GM12872 (cell line): ENCODE data around the gene VPS51.

Source experiments
- TF ChIP-seq, protein P1 (sequence below): IDR thresholded peaks from 3 replicates; pipeline ENCODE4 v1.5.1; 2011; ENCODE audit warnings: low read depth, mild to moderate bottlenecking, low read length, moderate library complexity; ENCODE audit not compliant: insufficient read depth

The VPS51 gene

GRCh38 chr11:65151331-65151899 lies 55.4 kb downstream of the VPS51 start:
- TF ChIP-seq, protein P1, sequence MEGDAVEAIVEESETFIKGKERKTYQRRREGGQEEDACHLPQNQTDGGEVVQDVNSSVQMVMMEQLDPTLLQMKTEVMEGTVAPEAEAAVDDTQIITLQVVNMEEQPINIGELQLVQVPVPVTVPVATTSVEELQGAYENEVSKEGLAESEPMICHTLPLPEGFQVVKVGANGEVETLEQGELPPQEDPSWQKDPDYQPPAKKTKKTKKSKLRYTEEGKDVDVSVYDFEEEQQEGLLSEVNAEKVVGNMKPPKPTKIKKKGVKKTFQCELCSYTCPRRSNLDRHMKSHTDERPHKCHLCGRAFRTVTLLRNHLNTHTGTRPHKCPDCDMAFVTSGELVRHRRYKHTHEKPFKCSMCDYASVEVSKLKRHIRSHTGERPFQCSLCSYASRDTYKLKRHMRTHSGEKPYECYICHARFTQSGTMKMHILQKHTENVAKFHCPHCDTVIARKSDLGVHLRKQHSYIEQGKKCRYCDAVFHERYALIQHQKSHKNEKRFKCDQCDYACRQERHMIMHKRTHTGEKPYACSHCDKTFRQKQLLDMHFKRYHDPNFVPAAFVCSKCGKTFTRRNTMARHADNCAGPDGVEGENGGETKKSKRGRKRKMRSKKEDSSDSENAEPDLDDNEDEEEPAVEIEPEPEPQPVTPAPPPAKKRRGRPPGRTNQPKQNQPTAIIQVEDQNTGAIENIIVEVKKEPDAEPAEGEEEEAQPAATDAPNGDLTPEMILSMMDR = no peak

DNA sequence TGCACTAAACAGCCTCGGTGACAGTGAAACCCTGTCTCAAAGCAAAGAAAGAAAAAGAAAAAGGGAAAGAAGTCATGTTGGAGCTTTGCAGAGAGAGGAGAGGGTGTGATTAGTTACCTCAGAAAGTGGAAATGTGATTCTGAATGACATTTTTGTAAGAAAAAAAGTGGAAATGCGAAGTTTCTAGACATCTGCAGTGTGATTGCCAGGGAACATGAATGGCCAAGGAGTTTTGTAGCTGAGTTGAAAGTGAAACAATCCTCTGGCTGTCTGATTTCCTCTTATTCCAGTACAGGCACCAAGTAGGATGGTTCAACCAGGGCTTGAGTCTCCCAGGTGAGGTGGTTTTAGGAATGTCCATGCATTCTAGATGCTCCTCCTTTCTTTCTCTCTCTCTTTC lies 56.1 kb downstream of the VPS51 start:
- TF ChIP-seq, protein P1 = no peak

- TF ChIP-seq, protein P1 = no peak
These were observed 60.2 kb downstream of the VPS51 start for GRCh38 chr11:65156256-65156655.

DNA sequence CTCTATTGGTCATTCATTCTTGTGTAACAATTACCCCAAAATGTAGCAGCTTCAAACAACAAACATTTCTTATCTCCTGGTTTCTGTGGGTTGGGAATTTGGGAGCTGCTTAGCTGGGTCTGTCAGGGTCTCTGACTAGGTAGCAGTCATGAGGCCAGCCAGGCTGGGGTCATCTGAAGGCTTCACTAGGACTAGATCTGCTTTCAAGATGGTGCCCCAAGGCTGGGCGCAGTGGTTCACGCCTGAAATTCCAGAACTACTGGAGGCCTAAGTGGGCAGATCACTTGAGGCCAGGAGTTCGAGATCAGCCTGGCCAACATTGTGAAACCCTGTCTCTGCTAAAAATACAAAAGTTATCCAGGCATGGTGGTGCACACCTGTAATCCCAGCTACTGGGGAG lies 60.9 kb downstream of the VPS51 start:
- TF ChIP-seq, protein P1 = no peak

DNA sequence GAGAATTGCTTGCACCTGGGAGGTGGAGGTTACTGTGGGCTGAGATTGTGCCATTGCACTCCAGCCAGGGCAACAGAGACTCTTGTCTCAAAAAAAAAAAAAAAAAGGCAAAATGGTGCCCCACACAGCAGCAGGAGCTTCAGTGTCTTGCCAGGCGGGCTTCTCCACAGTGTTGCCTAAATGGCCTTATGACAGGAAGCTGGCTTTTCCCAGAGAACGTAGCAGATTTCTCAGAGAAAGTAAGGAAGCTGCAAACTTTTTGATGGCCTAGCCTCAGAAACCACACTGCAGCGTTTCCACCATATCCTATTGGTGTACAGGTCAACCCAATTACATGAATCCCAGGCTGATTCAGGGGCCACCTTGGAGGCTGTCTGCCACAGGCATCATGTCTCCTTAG lies 61.3 kb downstream of the VPS51 start:
- TF ChIP-seq, protein P1 = no peak

- TF ChIP-seq, protein P1 = no peak
These were observed 63.0 kb downstream of the VPS51 start for GRCh38 chr11:65159012-65159411.

- TF ChIP-seq, protein P1 = no peak
These were observed 64.6 kb downstream of the VPS51 start for GRCh38 chr11:65160643-65161042.
